ENCODE data around the gene FBXO36.
"Not testable (repeated sequence)": the region's sequence is repeated elsewhere in the genome, so short reads cannot be mapped to it uniquely, and the experiment has no call there.

The FBXO36 gene

GRCh38 chr2:229924541-229924940 is 2.2 kb downstream of the FBXO36 start:
- CTCF ChIA-PET, H3K9me3 Mint-ChIP-seq, DNase-seq, H3K27ac Mint-ChIP-seq, H3K4me3 Mint-ChIP-seq, H3K27me3 Mint-ChIP-seq: not testable (repeated sequence)
- Mint-ChIP-seq H3K4me1 (peaks cover 51% of the 10 kb centered on the region), H3K36me3 (peaks cover 14% of the 10 kb centered on the region)

- DNase-seq: no peak
- no peaks in the 10 kb centered on the region for H3K9me3 Mint-ChIP-seq
- no peak overlapping the region for H3K27ac Mint-ChIP-seq
- peaks cover 44% of the 10 kb centered on the region for H3K4me1 Mint-ChIP-seq
- H3K27me3 Mint-ChIP-seq: peaks cover 5% of the 10 kb centered on the region
- CTCF ChIA-PET: interaction anchor here (1.2 kb wide), 1 partner anchor 127 kb away, joined by 4 read pairs; no protein-coding TSS in a partner anchor
- H3K4me3 Mint-ChIP-seq: no peak overlapping the region
- H3K36me3 Mint-ChIP-seq: peaks cover 8% of the 10 kb centered on the region
Measured at GRCh38 chr2:229925201-229925600, 2.9 kb downstream of the FBXO36 start.

GRCh38 chr2:229927817-229928321 is 5.6 kb downstream of the FBXO36 start:
- H3K9me3 Mint-ChIP-seq: no peaks in the 10 kb centered on the region
- CTCF ChIA-PET: interaction anchor here (1.3 kb wide), 1 partner anchor 123 kb away, joined by 4 read pairs; no protein-coding TSS in a partner anchor
- no peaks in the 10 kb centered on the region for H3K36me3 Mint-ChIP-seq
- peaks cover 30% of the 10 kb centered on the region for H3K4me1 Mint-ChIP-seq
- H3K27ac Mint-ChIP-seq: no peak overlapping the region
- no peaks in the 10 kb centered on the region for H3K27me3 Mint-ChIP-seq
- no peak for DNase-seq
- H3K4me3 Mint-ChIP-seq: no peak overlapping the region

- no peak overlapping the region for H3K27ac Mint-ChIP-seq
- H3K27me3 Mint-ChIP-seq: no peaks in the 10 kb centered on the region
- no peak for DNase-seq
Measured at GRCh38 chr2:229930656-229931055, 8.4 kb downstream of the FBXO36 start.

GRCh38 chr2:229931241-229931640 is 8.9 kb downstream of the FBXO36 start:
- Mint-ChIP-seq H3K27ac (no peak overlapping the region), H3K27me3 (no peaks in the 10 kb centered on the region), H3K36me3 (no peaks in the 10 kb centered on the region), H3K4me1 (peaks cover 9% of the 10 kb centered on the region), H3K9me3 (no peaks in the 10 kb centered on the region), H3K4me3 (no peak overlapping the region)
- CTCF ChIA-PET: interaction anchor here (0.7 to 1.6 kb wide), 2 partner anchors 41 to 150 kb away, joined by 3 read pairs; no protein-coding TSS in a partner anchor
- no peak for DNase-seq

More at GRCh38 chr2:229930656-229931055, 8.4 kb downstream of the FBXO36 start:
- Mint-ChIP-seq H3K36me3 (no peaks in the 10 kb centered on the region), H3K4me1 (peaks cover 11% of the 10 kb centered on the region), H3K4me3 (no peak overlapping the region), H3K9me3 (no peaks in the 10 kb centered on the region)
- CTCF ChIA-PET: no interaction called here

- no peak for DNase-seq
- no peak overlapping the region for H3K27ac Mint-ChIP-seq
- H3K4me1 Mint-ChIP-seq: no peaks in the 10 kb centered on the region
- CTCF ChIA-PET: no interaction called here
- H3K27me3 Mint-ChIP-seq: no peaks in the 10 kb centered on the region
- H3K36me3 Mint-ChIP-seq: no peaks in the 10 kb centered on the region
- H3K9me3 Mint-ChIP-seq: no peaks in the 10 kb centered on the region
- H3K4me3 Mint-ChIP-seq: no peak overlapping the region
Measured at GRCh38 chr2:229937537-229937936, 15.2 kb downstream of the FBXO36 start.

- Mint-ChIP-seq H3K9me3 (no peaks in the 10 kb centered on the region), H3K36me3 (no peaks in the 10 kb centered on the region), H3K4me1 (peaks cover 6% of the 10 kb centered on the region), H3K4me3 (no peak overlapping the region), H3K27me3 (no peaks in the 10 kb centered on the region), H3K27ac (no peak overlapping the region)
- no peak for DNase-seq
- CTCF ChIA-PET: no interaction called here
Measured at GRCh38 chr2:229942671-229943070, 20.4 kb downstream of the FBXO36 start.

GRCh38 chr2:229943171-229943570 is 20.9 kb downstream of the FBXO36 start:
- CTCF ChIA-PET: no interaction called here
- no peak overlapping the region for H3K4me3 Mint-ChIP-seq
- no peaks in the 10 kb centered on the region for H3K27me3 Mint-ChIP-seq
- no peak overlapping the region for H3K27ac Mint-ChIP-seq
- H3K4me1 Mint-ChIP-seq: peaks cover 7% of the 10 kb centered on the region
- H3K9me3 Mint-ChIP-seq: no peaks in the 10 kb centered on the region
- no peaks in the 10 kb centered on the region for H3K36me3 Mint-ChIP-seq
- DNase-seq: no peak

- CTCF ChIA-PET: no interaction called here
- no peaks in the 10 kb centered on the region for H3K27me3 Mint-ChIP-seq
- H3K4me3 Mint-ChIP-seq: no peak overlapping the region
- no peak for DNase-seq
- no peaks in the 10 kb centered on the region for H3K36me3 Mint-ChIP-seq
- peaks cover 7% of the 10 kb centered on the region for H3K4me1 Mint-ChIP-seq
- no peak overlapping the region for H3K27ac Mint-ChIP-seq
- H3K9me3 Mint-ChIP-seq: no peaks in the 10 kb centered on the region
Measured at GRCh38 chr2:229943770-229944449, 21.6 kb downstream of the FBXO36 start.

GRCh38 chr2:229945975-229946374 is 23.7 kb downstream of the FBXO36 start:
- Mint-ChIP-seq H3K4me1 (peaks cover 7% of the 10 kb centered on the region), H3K27me3 (no peaks in the 10 kb centered on the region), H3K4me3 (no peak overlapping the region), H3K27ac (no peak overlapping the region), H3K9me3 (no peaks in the 10 kb centered on the region), H3K36me3 (no peaks in the 10 kb centered on the region)
- DNase-seq: no peak
- CTCF ChIA-PET: no interaction called here

- Mint-ChIP-seq H3K27me3 (no peaks in the 10 kb centered on the region), H3K36me3 (no peaks in the 10 kb centered on the region), H3K27ac (no peak overlapping the region), H3K4me3 (no peak overlapping the region), H3K9me3 (no peaks in the 10 kb centered on the region), H3K4me1 (peaks cover 7% of the 10 kb centered on the region)
- DNase-seq: no peak
- CTCF ChIA-PET: no interaction called here
Measured at GRCh38 chr2:229947544-229947943, 25.2 kb downstream of the FBXO36 start.

GRCh38 chr2:229952256-229952835 is 30.0 kb downstream of the FBXO36 start:
- no peaks in the 10 kb centered on the region for H3K9me3 Mint-ChIP-seq
- H3K27me3 Mint-ChIP-seq: no peaks in the 10 kb centered on the region
- no peak overlapping the region for H3K27ac Mint-ChIP-seq
- no peaks in the 10 kb centered on the region for H3K36me3 Mint-ChIP-seq
- CTCF ChIA-PET: no interaction called here
- DNase-seq: no peak
- H3K4me3 Mint-ChIP-seq: no peak overlapping the region
- peaks cover 4% of the 10 kb centered on the region for H3K4me1 Mint-ChIP-seq

GRCh38 chr2:229955663-229956062 is 33.4 kb downstream of the FBXO36 start:
- CTCF ChIA-PET: no interaction called here
- Mint-ChIP-seq H3K9me3 (no peaks in the 10 kb centered on the region), H3K27ac (no peak overlapping the region), H3K36me3 (no peaks in the 10 kb centered on the region), H3K27me3 (no peaks in the 10 kb centered on the region), H3K4me3 (no peak overlapping the region), H3K4me1 (no peaks in the 10 kb centered on the region)
- no peak for DNase-seq

- CTCF ChIA-PET: no interaction called here
- Mint-ChIP-seq H3K9me3 (no peaks in the 10 kb centered on the region), H3K4me1 (no peaks in the 10 kb centered on the region), H3K36me3 (no peaks in the 10 kb centered on the region), H3K27ac (no peak overlapping the region), H3K4me3 (no peak overlapping the region), H3K27me3 (no peaks in the 10 kb centered on the region)
- DNase-seq: no peak
Measured at GRCh38 chr2:229956491-229956890, 34.2 kb downstream of the FBXO36 start.

GRCh38 chr2:229963596-229963995 is 41.3 kb downstream of the FBXO36 start:
- CTCF ChIA-PET, H3K4me3 Mint-ChIP-seq, H3K36me3 Mint-ChIP-seq, DNase-seq, H3K9me3 Mint-ChIP-seq, H3K27ac Mint-ChIP-seq, H3K27me3 Mint-ChIP-seq, H3K4me1 Mint-ChIP-seq: not testable (repeated sequence)

Measured in activated naive CD4-positive, alpha-beta T cell treated with anti-CD3 and anti-CD28 coated beads, Interleukin-2, amount 10 ng/mL, durations not matched to agents 7 days and 5 days (primary cell).